Urinary bladder (tissue), 4 donors: ENCODE data around the gene DUOXA2. TPM values are rescaled to one million over a fixed set of nuclear protein-coding genes. Genes with fewer than 3 reads are reported as not detected.

Experiments used
- DNase-seq: peaks from one replicate; pipeline ENCODE4 v3.0.0-alpha.2; 2015; ENCODE audit errors: extremely low spot score
- H3K27ac ChIP-seq: one replicate; pipeline ENCODE4 v1.5.1; 2013; ENCODE audit warnings: low read depth, mild to moderate bottlenecking, moderate library complexity
- H3K36me3 ChIP-seq: one replicate; pipeline ENCODE4 v1.6.1; 2013; ENCODE audit warnings: mild to moderate bottlenecking, moderate library complexity; ENCODE audit not compliant: insufficient read depth
- H3K4me1 ChIP-seq: one replicate; pipeline ENCODE4 v1.6.1; 2013; ENCODE audit warnings: mild to moderate bottlenecking, moderate library complexity; ENCODE audit not compliant: insufficient read depth
- H3K4me3 ChIP-seq: one replicate; pipeline ENCODE4 v1.5.1; 2013; ENCODE audit warnings: low read depth, low read length
- WGBS: extraction: QIAGEN DNeasy Blood & Tissue Kit; methylation state at CpG from one replicate; pipeline ENCODE4 v1.1.7; 2013; 5-methylcytosine and 5-hydroxymethylcytosine counted together
- polyA plus RNA-seq: library from polyadenylated mRNA; stranded (reverse); fragments of 200-250 nt; gene quantifications from one replicate; pipeline ENCODE4 v1.2.3, GENCODE V29; 2013
- total RNA-seq: library from RNA; depleted of rRNA; stranded (reverse); fragments of >200 nt; gene quantifications from one replicate; pipeline ENCODE4 v1.2.3, GENCODE V29; 2014
- donor health status: healthy with polysubstance abuse.
- donor health status: healthy.

Gene DUOXA2
- total and polyA plus RNA-seq, 2 donors, result 0.42 to 0.52 TPM

- WGBS, result 65% methylated on average over 10 of the region's 10 CpGs
- Histone ChIP-seq H3K27ac (no peak overlapping the region), H3K4me1 (no peaks in the 10 kb centered on the region), H3K36me3 (no peaks in the 10 kb centered on the region), H3K4me3 (no peak overlapping the region)
- DNase-seq, result no peak
Observed at GRCh38 chr15:45088801-45089711, 25.1 kb upstream of the DUOXA2 start.

DNA sequence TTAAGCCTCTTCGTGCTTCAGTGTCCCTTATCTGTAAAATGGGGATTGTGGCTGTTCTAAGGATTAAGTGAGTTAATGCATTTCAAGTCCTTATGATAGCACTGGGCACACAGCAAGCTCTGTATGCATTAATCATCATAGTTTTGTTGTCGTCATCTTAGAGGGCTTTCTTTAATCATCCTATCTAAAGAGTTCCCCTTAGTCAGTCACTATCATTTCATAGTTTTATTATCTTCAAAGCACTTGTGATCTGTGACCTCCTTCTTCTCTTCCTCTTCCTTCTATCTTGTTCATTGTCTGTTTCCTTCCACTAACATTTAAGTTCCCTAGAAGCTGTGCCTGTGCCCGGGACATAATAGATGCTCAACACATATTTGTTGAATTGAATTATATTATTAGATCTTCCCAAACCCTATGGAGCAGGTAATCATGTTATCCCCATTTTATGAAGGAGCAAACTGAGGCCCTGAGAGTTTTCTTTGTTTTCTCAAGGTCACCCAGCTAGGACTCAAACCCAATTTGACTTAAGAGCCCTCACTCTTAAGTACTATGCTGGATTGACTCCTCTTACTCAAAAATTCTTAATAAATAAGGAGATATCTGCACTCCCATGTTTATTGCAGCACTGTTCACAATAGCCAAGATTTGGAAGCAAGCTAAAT is 24.3 kb upstream of the DUOXA2 start:
- Histone ChIP-seq H3K4me1 (no peaks in the 10 kb centered on the region), H3K27ac (no peak overlapping the region), H3K36me3 (no peaks in the 10 kb centered on the region), H3K4me3 (no peak overlapping the region)
- DNase-seq, result no peak
- 35% methylated on average over 3 of the region's 3 CpGs for WGBS

DNA sequence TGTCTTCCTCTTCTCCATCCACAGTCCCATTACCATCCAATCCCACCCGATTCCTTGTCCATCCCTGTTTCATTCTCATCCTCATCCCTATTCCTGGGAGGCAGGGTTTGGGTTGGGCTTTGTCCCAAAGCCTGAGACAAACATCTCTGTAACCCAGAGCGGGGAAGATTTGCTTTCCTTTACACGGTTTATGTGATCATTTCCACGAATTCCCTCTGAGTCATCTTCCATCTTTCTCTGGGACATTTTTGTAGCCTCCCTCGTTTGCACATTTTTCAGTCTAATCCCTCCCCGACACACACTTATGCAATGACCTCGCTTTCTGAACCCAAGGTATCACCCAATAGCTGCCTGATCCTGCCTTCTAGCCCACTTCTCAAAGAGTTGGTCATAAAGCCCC is 23.0 kb upstream of the DUOXA2 start:
- no peaks in the 10 kb centered on the region for H3K4me1 ChIP-seq
- DNase-seq, result no peak
- no peaks in the 10 kb centered on the region for H3K36me3 ChIP-seq
- 51% methylated on average over 7 of the region's 7 CpGs for WGBS
- no peak overlapping the region for H3K4me3 ChIP-seq
- H3K27ac ChIP-seq, result no peak overlapping the region

GRCh38 chr15:45091576-45091975 is 22.6 kb upstream of the DUOXA2 start:
- no peak for DNase-seq
- WGBS, result 90% methylated on average over 2 of the region's 2 CpGs
- H3K4me1 ChIP-seq, result no peaks in the 10 kb centered on the region
- no peaks in the 10 kb centered on the region for H3K36me3 ChIP-seq
- no peak overlapping the region for H3K4me3 ChIP-seq
- no peak overlapping the region for H3K27ac ChIP-seq

- H3K27ac ChIP-seq, result no peak overlapping the region
- DNase-seq, result no peak
- no peak overlapping the region for H3K4me3 ChIP-seq
- no peaks in the 10 kb centered on the region for H3K36me3 ChIP-seq
- no peaks in the 10 kb centered on the region for H3K4me1 ChIP-seq
- 86% methylated on average over 4 of the region's 4 CpGs for WGBS
Observed at GRCh38 chr15:45093013-45093412, 21.1 kb upstream of the DUOXA2 start.

GRCh38 chr15:45093622-45094357 is 20.3 kb upstream of the DUOXA2 start:
- WGBS, result 92% methylated on average over 11 of the region's 11 CpGs
- Histone ChIP-seq H3K27ac (no peak overlapping the region), H3K36me3 (no peaks in the 10 kb centered on the region), H3K4me1 (no peaks in the 10 kb centered on the region), H3K4me3 (no peak overlapping the region)
- DNase-seq, result no peak

GRCh38 chr15:45094358-45094730 is 19.8 kb upstream of the DUOXA2 start:
- no peak for DNase-seq
- H3K36me3 ChIP-seq, result no peaks in the 10 kb centered on the region
- WGBS, result 74% methylated on average over 9 of the region's 9 CpGs

GRCh38 chr15:45095661-45096060 is 18.5 kb upstream of the DUOXA2 start:
- 95% methylated on average over 11 of the region's 11 CpGs for WGBS
- no peak for DNase-seq

More at GRCh38 chr15:45094358-45094730, 19.8 kb upstream of the DUOXA2 start:
- Histone ChIP-seq H3K4me3 (no peak overlapping the region), H3K27ac (no peak overlapping the region), H3K4me1 (no peaks in the 10 kb centered on the region)

GRCh38 chr15:45097466-45097865 is 16.7 kb upstream of the DUOXA2 start:
- no peak overlapping the region for H3K27ac ChIP-seq
- no peak overlapping the region for H3K4me3 ChIP-seq
- 92% methylated on average over 7 of the region's 7 CpGs for WGBS
- DNase-seq, result no peak
- H3K4me1 ChIP-seq, result no peaks in the 10 kb centered on the region
- H3K36me3 ChIP-seq, result no peaks in the 10 kb centered on the region

More at GRCh38 chr15:45095661-45096060, 18.5 kb upstream of the DUOXA2 start:
- Histone ChIP-seq H3K27ac (no peak overlapping the region), H3K36me3 (no peaks in the 10 kb centered on the region), H3K4me3 (no peak overlapping the region), H3K4me1 (no peaks in the 10 kb centered on the region)

GRCh38 chr15:45099549-45100165 is 14.5 kb upstream of the DUOXA2 start:
- no peak overlapping the region for H3K4me3 ChIP-seq
- DNase-seq, result no peak
- 87% methylated on average over 23 of the region's 23 CpGs for WGBS
- H3K27ac ChIP-seq, result no peak overlapping the region
- H3K4me1 ChIP-seq, result no peaks in the 10 kb centered on the region
- H3K36me3 ChIP-seq, result no peaks in the 10 kb centered on the region

- Histone ChIP-seq H3K4me3 (no peak overlapping the region), H3K27ac (no peak overlapping the region), H3K4me1 (no peaks in the 10 kb centered on the region), H3K36me3 (no peaks in the 10 kb centered on the region)
- 51% methylated on average over 7 of the region's 7 CpGs for WGBS
- no peak for DNase-seq
Observed at GRCh38 chr15:45100884-45101625, 13.1 kb upstream of the DUOXA2 start.

- no peak overlapping the region for H3K4me3 ChIP-seq
- no peaks in the 10 kb centered on the region for H3K4me1 ChIP-seq
- 90% methylated on average over 12 of the region's 12 CpGs for WGBS
- no peaks in the 10 kb centered on the region for H3K36me3 ChIP-seq
- DNase-seq, result no peak
- no peak overlapping the region for H3K27ac ChIP-seq
Observed at GRCh38 chr15:45101749-45102148, 12.4 kb upstream of the DUOXA2 start.

DNA sequence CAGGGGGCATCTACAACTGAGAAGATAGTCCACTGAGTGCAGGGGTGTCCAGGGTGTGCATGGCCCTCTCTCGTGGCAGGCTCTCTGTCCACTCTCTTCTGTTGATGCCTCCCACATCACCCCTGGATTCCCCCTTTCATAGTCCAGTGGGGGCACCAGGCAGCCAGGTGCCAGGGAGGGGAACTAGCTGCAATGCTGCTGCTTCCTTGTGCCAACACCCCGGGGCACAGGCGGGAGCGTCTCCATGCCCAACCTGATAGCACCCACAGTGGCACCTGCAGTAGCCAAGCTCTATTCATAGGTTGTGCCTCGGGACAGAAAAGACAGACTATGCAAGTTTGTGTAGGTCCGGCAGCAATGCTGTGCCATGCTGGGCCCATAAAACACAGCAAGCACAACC is 11.9 kb upstream of the DUOXA2 start:
- Histone ChIP-seq H3K4me3 (no peak overlapping the region), H3K4me1 (no peaks in the 10 kb centered on the region), H3K36me3 (no peaks in the 10 kb centered on the region), H3K27ac (no peak overlapping the region)
- DNase-seq, result no peak
- WGBS, result 92% methylated on average over 6 of the region's 6 CpGs
